ENCODE results near the gene TNFRSF25. TPM values are rescaled to one million over a fixed set of nuclear protein-coding genes. Genes with fewer than 3 reads are reported as not detected.

The TNFRSF25 gene
- total RNA-seq, 1 experiment from 2014 or later: 19.4 TPM

DNA sequence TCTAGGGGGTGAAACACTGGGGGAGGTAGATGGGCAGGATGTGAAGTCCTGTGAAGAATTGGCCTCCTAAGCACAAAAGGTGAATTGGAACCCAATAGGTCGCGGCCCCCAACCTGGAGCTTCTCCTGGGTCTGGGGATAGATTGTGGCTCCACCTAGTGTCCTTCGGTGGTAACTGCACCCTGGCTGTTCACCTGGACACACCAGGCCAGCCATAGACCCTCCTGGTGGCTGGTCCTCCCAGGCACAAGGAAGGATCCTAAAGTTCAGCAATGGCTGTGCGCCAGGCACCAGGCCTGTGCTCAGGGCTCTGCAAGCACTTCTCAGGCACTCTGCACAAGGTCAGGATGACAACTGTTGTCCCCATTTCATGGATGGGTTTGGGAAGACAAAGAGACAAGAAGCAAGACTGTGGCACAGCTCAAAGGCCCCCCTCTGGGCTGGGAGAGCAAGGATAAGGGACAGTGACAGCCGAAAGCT, 27.9 kb downstream of the TNFRSF25 start:
- peaks cover 4% of the 10 kb centered on the region; the same call in 1 of the 2 replicates for H3K27me3 ChIP-seq (ENCODE audit: insufficient read depth, low read length)
- no peak overlapping the region for H2BK120ac ChIP-seq (ENCODE audit: low read depth, low read length, poor library complexity, severe bottlenecking)
- H4K20me1 ChIP-seq (ENCODE audit: control insufficient read depth, insufficient read depth, insufficient read length): no peaks in the 10 kb centered on the region
- Mint-ChIP-seq H3K36me3 (ENCODE audit: insufficient read depth in 1 of 3, low read depth in 3 of 3) (no peaks in the 10 kb centered on the region), H3K9me3 (no peaks in the 10 kb centered on the region; a peak in 1 of 5 replicates), H3K4me1 (peaks cover 21 to 27% of the 10 kb centered on the region in 2 experiments), H3K27me3 (ENCODE audit: low read depth) (peaks cover 66% of the 10 kb centered on the region), H3K4me3 (peak overlapping the region in 1 of 2 experiments; percentile 40; a peak in 2 of 5 replicates), H3K27ac (no peak overlapping the region)
- H2BK12ac ChIP-seq (ENCODE audit: insufficient read length, low read depth, low read length): no peak overlapping the region
- H4K5ac ChIP-seq (ENCODE audit: insufficient read length, low read depth, low read length): no peak overlapping the region
- no peak overlapping the region for H3K27ac ChIP-seq (ENCODE audit: insufficient read length, low read depth, low read length)
- H3K18ac ChIP-seq (ENCODE audit: insufficient read length, low read depth, low read length): no peak overlapping the region
- H3K14ac ChIP-seq (ENCODE audit: insufficient read depth, low read length): no peak overlapping the region
- TF ChIP-seq, protein P1, sequence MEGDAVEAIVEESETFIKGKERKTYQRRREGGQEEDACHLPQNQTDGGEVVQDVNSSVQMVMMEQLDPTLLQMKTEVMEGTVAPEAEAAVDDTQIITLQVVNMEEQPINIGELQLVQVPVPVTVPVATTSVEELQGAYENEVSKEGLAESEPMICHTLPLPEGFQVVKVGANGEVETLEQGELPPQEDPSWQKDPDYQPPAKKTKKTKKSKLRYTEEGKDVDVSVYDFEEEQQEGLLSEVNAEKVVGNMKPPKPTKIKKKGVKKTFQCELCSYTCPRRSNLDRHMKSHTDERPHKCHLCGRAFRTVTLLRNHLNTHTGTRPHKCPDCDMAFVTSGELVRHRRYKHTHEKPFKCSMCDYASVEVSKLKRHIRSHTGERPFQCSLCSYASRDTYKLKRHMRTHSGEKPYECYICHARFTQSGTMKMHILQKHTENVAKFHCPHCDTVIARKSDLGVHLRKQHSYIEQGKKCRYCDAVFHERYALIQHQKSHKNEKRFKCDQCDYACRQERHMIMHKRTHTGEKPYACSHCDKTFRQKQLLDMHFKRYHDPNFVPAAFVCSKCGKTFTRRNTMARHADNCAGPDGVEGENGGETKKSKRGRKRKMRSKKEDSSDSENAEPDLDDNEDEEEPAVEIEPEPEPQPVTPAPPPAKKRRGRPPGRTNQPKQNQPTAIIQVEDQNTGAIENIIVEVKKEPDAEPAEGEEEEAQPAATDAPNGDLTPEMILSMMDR (conservative IDR thresholded peaks at IDR 0.05): peak; percentile 97
- no peak overlapping the region for H2BK20ac ChIP-seq (ENCODE audit: low read depth, low read length, poor library complexity, severe bottlenecking)
- no peak overlapping the region for H2AFZ ChIP-seq (ENCODE audit: low read length)
- no peak overlapping the region for H4K8ac ChIP-seq (replicated peaks; ENCODE audit: insufficient read length, low read depth, low read length)
- H3K4me2 ChIP-seq (ENCODE audit: insufficient read depth, insufficient read length, low read length): no peak overlapping the region
- H2AK5ac ChIP-seq (ENCODE audit: insufficient read length, low read length): no peak overlapping the region
- WGBS (ENCODE audit: extremely low coverage, insufficient read length, low lambda C conversion rate): no CpG with 5 or more reads among the region's 5 CpGs
- no peak overlapping the region for H3T11ph ChIP-seq (ENCODE audit: low read length)
- H3K79me1 ChIP-seq (ENCODE audit: insufficient read depth, low read depth, low read length, poor library complexity, severe bottlenecking): no peaks in the 10 kb centered on the region
- H3K23ac ChIP-seq (ENCODE audit: insufficient read length, low read depth, low read length): no peak overlapping the region
- peak; percentile 94 for DNase-seq
- H3K9me3 ChIP-seq (ENCODE audit: control insufficient read depth, low read depth, low read length): no peaks in the 10 kb centered on the region
- peaks cover 6% of the 10 kb centered on the region for H3K23me2 ChIP-seq (ENCODE audit: insufficient read length, low read depth, low read length, poor library complexity, severe bottlenecking)
- no peak overlapping the region for H3K56ac ChIP-seq (ENCODE audit: insufficient read length, low read depth, low read length)
- no peaks in the 10 kb centered on the region for H3K79me2 ChIP-seq (ENCODE audit: insufficient read depth, low read length)
- H2BK5ac ChIP-seq (ENCODE audit: insufficient read length, low read length): no peak overlapping the region
- no peaks in the 10 kb centered on the region; the same call in 1 of the 2 replicates for H3K4me1 ChIP-seq (ENCODE audit: insufficient read depth, low read length)
- no peak overlapping the region for H3K9ac ChIP-seq (ENCODE audit: extremely low read depth, insufficient read length, low read length)
- no peak overlapping the region for H3K4ac ChIP-seq (ENCODE audit: low read depth, low read length)
- H4K91ac ChIP-seq (ENCODE audit: insufficient read length, low read depth, low read length): no peak overlapping the region
- H2BK15ac ChIP-seq (ENCODE audit: low read depth, low read length): no peak overlapping the region

All from H9 (cell line).